Ureter (tissue), 1 donor: ENCODE measurements around the gene SSR1. TPM values are rescaled to one million over a fixed set of nuclear protein-coding genes. Genes with fewer than 3 reads are reported as not detected.

Experiments used
- DNase-seq: peaks from one replicate; pipeline ENCODE4 v3.0.0-alpha.2; 2020; ENCODE audit warnings: low spot score
- total RNA-seq: library from RNA; stranded (reverse); gene quantifications from one replicate; pipeline ENCODE4 v1.2.4, GENCODE V29; 2023
- donor health status: DM: yes; HTN: yes; CAD: no.

The SSR1 gene
- total RNA-seq, 1 donor from 2014 or later = 116 TPM

DNA sequence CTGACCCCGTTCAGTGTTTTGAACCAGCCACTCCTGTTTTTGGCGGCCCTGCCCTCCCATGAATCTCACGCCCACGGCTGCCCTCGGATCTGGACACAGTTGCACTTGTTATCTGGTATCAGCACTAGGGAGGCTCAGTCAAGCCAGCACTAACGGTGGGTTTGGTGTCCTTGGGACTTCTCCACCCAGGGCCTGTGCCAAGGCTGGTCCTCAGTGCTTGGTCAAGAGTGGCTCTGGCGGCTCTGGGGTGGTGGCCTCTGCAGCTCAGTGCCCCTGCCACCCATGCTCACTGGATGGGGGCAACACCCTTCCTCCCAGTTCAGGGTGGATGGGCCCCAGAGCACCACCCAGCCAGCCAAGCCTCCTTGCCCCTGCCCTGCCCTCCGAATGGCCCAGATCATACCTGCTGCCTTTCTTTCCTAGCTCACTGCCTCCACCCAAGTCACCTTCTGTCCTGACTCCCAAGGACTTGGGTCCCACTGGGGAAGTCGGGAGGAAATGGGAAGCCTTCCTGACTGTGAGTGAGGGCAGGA, 54.7 kb downstream of the SSR1 start:
- DNase-seq = no peak

DNA sequence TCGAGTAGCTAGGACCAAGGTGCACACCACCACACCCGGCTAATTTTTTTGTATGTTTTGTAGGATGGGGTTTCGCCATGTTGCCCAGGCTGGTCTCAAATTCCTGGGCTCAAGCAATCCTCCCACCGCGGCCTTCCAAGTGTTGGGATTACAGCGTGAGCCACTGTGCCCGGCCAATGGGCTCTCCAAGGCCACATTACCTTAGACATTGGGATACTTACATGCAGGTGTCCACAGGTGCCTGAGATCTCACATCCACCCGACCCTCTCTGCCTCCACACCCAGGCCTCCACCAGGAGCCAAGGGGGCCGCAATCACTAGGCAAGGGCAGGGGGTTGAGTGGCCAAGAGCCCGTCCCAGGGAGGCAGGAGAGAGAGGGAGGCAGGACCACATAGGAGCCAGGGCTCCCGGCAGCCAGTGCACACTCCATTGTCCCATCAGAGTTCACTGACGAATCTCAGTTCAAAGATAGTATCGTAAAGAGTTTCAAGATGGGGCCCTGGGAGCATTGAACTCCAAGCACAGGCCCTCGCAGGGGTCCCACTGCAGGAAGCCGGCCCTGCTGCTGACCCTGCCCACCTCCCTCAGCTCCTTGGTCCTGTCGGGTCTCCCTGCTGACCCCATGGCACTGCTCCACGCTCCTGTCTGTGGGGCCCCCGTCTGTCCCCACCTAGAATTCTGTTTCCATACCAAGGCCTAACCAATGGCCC, 55.3 kb downstream of the SSR1 start:
- DNase-seq = no peak

DNA sequence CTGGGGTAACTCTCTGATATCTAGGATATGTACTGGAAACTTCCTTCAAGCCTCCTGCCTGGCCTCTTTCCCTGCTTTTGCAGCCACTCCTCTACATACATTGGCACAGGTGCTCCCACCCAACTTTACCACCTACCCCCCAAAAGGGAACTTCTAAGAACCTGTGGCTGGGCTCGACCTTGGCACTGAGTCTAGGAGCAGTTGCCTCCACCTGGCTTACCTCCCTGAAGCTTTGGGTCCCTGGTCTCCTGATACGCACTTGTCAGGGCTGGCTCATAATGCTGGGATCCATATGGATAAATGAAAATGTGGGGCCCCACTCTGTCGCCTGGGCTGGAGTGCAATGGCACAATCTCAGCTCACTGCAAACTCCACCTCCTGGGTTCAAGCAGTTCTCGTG, 56.2 kb downstream of the SSR1 start:
- DNase-seq = no peak

DNA sequence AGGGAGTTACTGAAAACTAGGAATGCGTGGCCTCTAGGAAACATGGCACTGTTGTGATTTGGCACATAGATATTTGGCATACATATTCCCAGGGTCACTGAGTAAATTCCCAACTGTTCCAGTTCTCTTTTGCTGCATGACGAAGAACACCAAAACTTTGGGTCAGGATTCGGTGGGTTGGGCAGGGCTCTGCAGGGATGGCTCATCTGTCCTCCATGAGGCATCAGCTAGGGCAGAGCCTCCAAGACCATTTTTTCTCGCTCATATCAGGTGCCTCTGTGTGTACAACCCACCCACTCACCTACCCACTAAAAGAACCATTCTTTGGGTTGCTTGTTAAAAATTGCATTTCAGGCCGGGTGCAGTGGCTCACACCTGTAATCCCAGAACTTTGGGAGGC, 57.1 kb downstream of the SSR1 start:
- DNase-seq = no peak

GRCh38 chr6:7254980-7255835, 57.8 kb downstream of the SSR1 start:
- DNase-seq = no peak

- DNase-seq = no peak
Observed at GRCh38 chr6:7252390-7252789, 60.6 kb downstream of the SSR1 start.

- DNase-seq = no peak
Observed at GRCh38 chr6:7251646-7252260, 61.2 kb downstream of the SSR1 start.

DNA sequence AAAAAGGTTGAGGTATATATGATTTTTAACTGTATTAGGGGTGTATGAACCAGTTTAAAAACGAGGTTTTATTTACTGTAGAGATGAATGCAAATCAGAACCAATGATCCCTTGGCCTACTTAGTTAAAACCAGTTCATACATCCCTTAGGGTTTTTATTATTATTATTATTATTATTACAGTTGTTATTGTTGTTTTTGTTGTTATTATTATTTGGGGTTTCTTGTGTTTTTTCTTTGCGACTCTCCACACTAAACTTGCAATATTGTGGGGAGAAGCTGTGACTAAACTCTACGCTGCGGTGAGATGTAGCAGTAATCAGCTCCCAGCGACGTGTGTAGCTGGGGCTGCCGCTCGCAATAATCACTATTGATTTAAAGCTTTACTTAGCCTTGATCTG, 62.2 kb downstream of the SSR1 start:
- no peak for DNase-seq

- DNase-seq = no peak
Observed at GRCh38 chr6:7249946-7250643, 62.9 kb downstream of the SSR1 start.

- no peak for DNase-seq
Observed at GRCh38 chr6:7249391-7249790, 63.6 kb downstream of the SSR1 start.

DNA sequence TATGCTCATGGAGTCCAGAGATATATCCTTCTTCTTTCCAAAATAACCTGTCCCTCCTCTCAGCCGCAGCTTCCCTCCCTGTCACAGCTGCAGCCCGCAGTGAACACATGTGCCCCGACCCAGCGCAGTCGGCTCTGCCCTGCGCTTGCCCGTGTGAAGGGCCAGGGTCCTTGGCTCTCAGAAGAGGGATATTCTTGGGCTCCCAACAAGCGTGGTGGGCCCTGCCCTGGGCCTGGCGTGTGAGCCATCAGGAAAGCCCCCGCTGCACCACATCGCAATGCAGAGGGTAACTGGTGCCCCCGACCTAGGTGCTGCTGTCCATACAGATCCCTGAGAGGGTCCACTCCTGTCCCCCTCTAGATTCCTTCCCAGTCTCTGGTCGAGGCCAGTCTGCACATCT, 65.2 kb downstream of the SSR1 start:
- no peak for DNase-seq

GRCh38 chr6:7247179-7247456, 65.9 kb downstream of the SSR1 start:
- no peak for DNase-seq

DNA sequence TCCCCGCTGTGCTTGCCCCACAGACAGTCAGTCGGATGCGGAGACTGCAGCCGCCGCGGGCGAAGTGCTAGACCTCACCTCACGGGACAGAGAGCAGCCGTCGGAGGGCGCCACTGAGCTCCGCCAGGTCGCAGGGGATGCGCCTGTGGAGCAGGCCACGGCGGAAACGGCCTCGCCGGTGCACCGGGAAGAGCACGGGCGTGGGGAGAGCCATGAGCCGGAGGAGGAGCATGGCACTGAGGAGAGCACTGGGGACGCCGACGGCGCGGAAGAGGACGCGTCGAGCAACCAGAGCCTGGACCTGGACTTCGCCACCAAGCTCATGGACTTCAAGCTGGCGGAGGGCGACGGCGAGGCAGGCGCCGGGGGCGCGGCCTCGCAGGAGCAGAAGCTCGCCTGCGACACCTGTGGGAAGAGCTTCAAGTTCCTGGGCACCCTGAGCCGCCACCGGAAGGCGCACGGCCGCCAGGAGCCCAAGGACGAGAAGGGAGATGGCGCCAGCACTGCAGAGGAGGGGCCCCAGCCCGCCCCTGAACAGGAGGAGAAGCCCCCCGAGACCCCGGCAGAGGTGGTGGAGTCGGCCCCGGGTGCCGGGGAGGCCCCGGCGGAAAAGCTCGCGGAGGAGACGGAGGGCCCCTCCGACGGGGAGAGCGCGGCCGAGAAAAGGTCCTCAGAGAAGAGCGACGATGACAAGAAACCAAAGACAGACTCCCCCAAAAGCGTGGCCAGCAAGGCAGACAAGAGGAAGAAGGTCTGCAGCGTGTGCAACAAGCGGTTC, 66.4 kb downstream of the SSR1 start:
- no peak for DNase-seq

DNA sequence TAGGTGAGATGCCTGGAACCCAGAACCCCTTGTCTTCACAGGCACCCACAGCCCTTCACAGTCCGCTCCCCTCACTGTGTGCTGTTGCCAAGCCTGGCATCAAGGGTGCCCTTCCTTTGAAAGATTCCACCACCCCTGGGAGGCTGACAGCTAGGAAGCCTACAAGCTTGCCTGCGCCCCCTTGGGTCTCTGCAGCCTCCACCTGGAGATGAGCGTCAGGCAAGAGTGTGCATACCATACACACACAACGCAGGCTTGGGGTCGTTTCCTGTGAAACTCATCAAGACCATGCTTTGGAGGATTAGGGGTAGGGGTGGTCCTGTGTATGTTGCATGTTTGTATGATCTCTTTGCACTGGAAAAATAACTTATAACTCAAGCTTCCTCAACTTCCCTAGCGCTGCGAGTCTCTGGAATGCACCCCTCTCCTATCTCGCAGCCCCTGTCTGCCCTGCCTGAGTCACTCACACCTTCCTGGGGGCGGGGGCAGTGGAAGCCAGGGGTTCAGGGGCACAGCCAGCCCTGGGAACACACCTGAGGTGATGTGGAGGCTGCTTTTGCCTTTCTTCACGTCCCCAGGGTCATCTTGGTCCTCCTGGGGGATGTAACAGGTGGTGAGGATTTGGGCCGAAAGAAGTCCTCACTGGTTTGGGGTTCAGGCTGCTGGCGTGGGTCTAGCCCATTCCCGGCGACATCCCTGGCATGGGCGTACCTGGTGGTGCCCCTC, 67.2 kb downstream of the SSR1 start:
- DNase-seq = no peak

- no peak for DNase-seq
Observed at GRCh38 chr6:7243179-7243981, 69.6 kb downstream of the SSR1 start.

DNA sequence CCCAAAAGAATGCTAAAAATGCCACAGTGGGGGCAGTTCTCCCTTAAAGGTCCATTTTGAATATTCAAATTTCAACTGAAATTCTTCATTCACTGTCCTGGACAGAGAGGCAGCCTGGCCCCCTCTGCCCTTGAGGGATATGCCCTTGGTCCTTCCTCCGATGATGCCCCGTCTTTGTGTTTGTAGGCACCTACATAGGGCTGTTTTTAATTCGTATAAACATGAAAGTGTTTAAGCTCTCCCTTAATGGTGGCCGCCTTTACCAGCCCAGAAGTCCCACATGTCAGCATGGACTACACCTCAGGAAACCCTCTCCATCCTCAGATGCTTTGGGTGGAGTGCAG, 70.2 kb downstream of the SSR1 start:
- no peak for DNase-seq

GRCh38 chr6:7241709-7242645, 71.0 kb downstream of the SSR1 start:
- no peak for DNase-seq

DNA sequence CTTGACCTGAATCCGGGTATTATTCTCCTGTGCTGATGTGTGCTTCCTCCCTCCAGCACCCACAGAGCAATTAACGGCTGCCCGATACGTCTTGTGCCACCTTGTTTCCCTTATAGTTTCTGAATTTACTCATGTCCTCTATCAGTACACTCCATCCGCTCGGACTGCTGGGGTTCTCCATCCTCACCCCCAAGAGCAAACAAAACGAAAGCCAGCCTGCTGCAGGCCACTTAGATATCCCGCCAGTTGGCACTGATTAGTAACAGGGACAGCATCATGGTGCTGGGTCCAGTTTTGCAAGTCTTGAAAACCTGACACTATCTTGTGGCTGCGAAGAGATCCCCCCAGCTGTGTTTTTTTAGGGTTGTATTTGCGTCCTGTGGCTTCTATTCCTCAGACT, 71.8 kb downstream of the SSR1 start:
- DNase-seq = no peak

DNA sequence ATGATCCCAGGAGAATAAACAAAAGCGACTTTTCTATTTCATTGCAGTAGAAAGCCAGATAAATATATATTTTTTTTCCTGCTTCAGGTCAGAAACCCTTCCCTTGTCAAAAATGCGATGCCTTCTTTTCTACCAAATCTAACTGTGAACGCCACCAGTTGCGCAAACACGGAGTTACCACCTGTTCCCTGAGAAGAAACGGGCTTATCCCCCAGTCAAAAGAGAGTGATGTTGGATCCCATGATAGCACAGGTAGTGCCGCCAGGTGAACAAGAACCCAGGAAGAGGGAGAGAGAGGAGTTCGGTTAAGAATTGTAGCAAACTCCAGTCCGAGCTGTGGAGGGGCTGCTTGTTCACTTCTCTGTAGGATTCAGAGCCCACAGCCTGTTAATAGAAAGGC, 72.6 kb downstream of the SSR1 start:
- no peak for DNase-seq
